ENCODE measurements around the gene PCNT. TPM values are rescaled to one million over a fixed set of nuclear protein-coding genes. Genes with fewer than 3 reads are reported as not detected.

The PCNT gene
- total RNA-seq, 4 donors from 2014 or later, result 30.3 to 44.0 (median 33.3) TPM

GRCh38 chr21:46486481-46487126 lies 162.6 kb downstream of the PCNT start:
- 79 to 84% methylated on average over 4 of the region's 4 CpGs for WGBS, 2 donors
- TF ChIP-seq POLR2A (IDR thresholded peaks at IDR 0.05) (no peak), CTCF (IDR thresholded peaks at IDR 0.05) (no peak)
- intact Hi-C loops (cut with DNase I; ENCODE audit: low total_unique reads), result no loop called here
- no peak overlapping the region for H3K4me3 ChIP-seq (ENCODE audit: low read depth, poor library complexity, severe bottlenecking)
- no peak for DNase-seq (ENCODE audit: low spot score in 2 of 2)

GRCh38 chr21:46489162-46489663 lies 165.3 kb downstream of the PCNT start:
- TF ChIP-seq CTCF (IDR thresholded peaks at IDR 0.05), result no peak
- TF ChIP-seq POLR2A (IDR thresholded peaks at IDR 0.05), result no peak
- DNase-seq (ENCODE audit: low spot score in 2 of 2), result no peak
- intact Hi-C loops (cut with DNase I; ENCODE audit: low total_unique reads), result no loop called here
- WGBS, 2 donors, result 73 to 86% methylated on average over 6 of the region's 6 CpGs
- H3K4me3 ChIP-seq (ENCODE audit: low read depth, poor library complexity, severe bottlenecking), result no peak overlapping the region

GRCh38 chr21:46489800-46490199 lies 165.8 kb downstream of the PCNT start:
- WGBS, 2 donors, result 92 to 97% methylated on average over 10 of the region's 10 CpGs
- H3K4me3 ChIP-seq (ENCODE audit: low read depth, poor library complexity, severe bottlenecking), result no peak overlapping the region
- no peak for DNase-seq (ENCODE audit: low spot score in 2 of 2)
- intact Hi-C loops (cut with DNase I; ENCODE audit: low total_unique reads), result no loop called here
- TF ChIP-seq POLR2A (IDR thresholded peaks at IDR 0.05) (no peak), CTCF (IDR thresholded peaks at IDR 0.05) (no peak)

GRCh38 chr21:46491553-46491952 lies 167.6 kb downstream of the PCNT start:
- no peak overlapping the region for H3K4me3 ChIP-seq (ENCODE audit: low read depth, poor library complexity, severe bottlenecking)
- WGBS, 2 donors, result 98 to 100% methylated on average over 3 of the region's 3 CpGs
- no peak for DNase-seq (ENCODE audit: low spot score in 2 of 2)
- intact Hi-C loops (cut with DNase I; ENCODE audit: low total_unique reads), result no loop called here
- TF ChIP-seq CTCF (IDR thresholded peaks at IDR 0.05) (no peak), POLR2A (IDR thresholded peaks at IDR 0.05) (no peak)

GRCh38 chr21:46492851-46493250 lies 168.9 kb downstream of the PCNT start:
- H3K4me3 ChIP-seq (ENCODE audit: low read depth, poor library complexity, severe bottlenecking), result no peak overlapping the region
- whole genome bisulfite sequencing, 2 donors, result 79 to 96% methylated on average over 5 of the region's 5 CpGs
- TF ChIP-seq CTCF (IDR thresholded peaks at IDR 0.05) (no peak), POLR2A (IDR thresholded peaks at IDR 0.05) (no peak)
- intact Hi-C loops (cut with DNase I; ENCODE audit: low total_unique reads), result no loop called here
- no peak for DNase-seq (ENCODE audit: low spot score in 2 of 2)

GRCh38 chr21:46493828-46494227 lies 169.9 kb downstream of the PCNT start:
- intact Hi-C loops (cut with DNase I; ENCODE audit: low total_unique reads), result no loop called here
- no peak overlapping the region for H3K4me3 ChIP-seq (ENCODE audit: low read depth, poor library complexity, severe bottlenecking)
- 98% methylated on average over 6 of the region's 6 CpGs for WGBS, 2 donors
- TF ChIP-seq POLR2A (IDR thresholded peaks at IDR 0.05), result no peak
- no peak for TF ChIP-seq CTCF (IDR thresholded peaks at IDR 0.05)
- no peak for DNase-seq (ENCODE audit: low spot score in 2 of 2)

Data from lower leg skin (tissue), 4 donors.